HG03060 (cell line): ENCODE data around the gene PARP9.
"Not testable (repeated sequence)": the region's sequence is repeated elsewhere in the genome, so short reads cannot be mapped to it uniquely, and the experiment has no call there.

Experiments
- ATAC-seq: cut with Tn5 transposase; IDR thresholded peaks from one replicate; pipeline ENCODE4 v1.9.1; 2021; ENCODE audit warnings: low read depth, moderate number of reproducible peaks; ENCODE audit not compliant: unreplicated experiment

Gene PARP9

DNA sequence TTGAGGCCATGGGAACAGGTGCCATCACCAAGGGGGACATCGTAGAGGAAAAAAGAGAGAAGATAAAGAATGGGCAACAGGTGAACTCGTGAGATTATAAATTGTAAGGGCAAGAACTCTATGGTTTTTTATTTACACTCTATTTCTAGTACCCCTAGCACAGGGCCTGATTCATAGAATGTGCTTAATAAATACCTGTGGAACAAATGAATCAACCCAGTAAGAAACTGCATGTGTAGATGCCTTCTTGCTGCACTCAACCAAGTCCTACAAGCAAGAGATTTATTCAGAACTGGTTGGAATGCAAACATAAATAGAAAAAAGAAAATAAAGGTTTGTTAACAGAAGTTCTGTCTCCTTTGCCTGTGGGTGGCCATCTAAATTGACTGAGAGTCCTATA is 30.6 kb downstream of the PARP9 start:
- no peak for ATAC-seq

DNA sequence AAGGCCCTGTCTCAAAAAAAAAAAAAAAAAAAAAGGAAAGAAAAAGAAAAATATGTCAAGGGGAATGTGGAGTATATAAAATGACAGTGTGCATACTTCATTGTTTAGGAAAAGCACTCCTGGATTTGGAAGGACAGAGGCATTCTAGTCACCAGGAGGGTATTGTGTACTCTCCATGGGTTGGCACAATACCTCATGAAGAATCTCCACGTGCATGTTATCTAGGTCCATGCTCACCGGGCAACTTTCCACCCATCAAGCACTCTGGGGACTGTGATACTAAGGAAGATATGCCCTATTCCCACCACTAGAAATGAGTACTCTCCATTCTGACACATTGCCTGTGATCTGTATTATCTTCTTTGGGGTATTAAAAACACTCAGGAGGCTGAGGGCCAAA is 33.9 kb downstream of the PARP9 start:
- no peak for ATAC-seq

DNA sequence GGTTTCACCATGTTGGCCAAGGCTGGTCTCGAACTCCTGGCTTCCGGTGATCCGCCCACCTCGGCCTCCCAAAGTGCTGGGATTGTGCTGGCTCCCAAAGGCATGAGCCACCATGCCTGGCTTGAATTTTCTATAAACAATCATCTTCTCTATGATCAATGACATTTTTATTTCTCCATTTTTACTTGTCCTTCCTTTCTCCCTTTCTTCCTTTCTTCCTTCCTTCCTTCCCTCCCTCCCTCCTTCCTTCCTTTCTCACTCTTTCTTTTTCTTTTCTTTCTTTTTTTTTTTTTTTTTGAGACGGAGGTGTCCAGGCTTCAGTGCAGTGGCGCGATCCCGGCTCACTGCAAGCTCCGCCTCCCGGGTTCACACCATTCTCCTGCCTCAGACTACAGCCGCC is 40.8 kb downstream of the PARP9 start:
- ATAC-seq = no peak

- ATAC-seq = no peak
Measured at GRCh38 chr3:122520861-122521260, 43.2 kb downstream of the PARP9 start.

GRCh38 chr3:122519693-122520092 is 44.4 kb downstream of the PARP9 start:
- no peak for ATAC-seq

GRCh38 chr3:122516846-122517360 is 47.2 kb downstream of the PARP9 start:
- ATAC-seq = no peak

- no peak for ATAC-seq
Measured at GRCh38 chr3:122515870-122516269, 48.2 kb downstream of the PARP9 start.

DNA sequence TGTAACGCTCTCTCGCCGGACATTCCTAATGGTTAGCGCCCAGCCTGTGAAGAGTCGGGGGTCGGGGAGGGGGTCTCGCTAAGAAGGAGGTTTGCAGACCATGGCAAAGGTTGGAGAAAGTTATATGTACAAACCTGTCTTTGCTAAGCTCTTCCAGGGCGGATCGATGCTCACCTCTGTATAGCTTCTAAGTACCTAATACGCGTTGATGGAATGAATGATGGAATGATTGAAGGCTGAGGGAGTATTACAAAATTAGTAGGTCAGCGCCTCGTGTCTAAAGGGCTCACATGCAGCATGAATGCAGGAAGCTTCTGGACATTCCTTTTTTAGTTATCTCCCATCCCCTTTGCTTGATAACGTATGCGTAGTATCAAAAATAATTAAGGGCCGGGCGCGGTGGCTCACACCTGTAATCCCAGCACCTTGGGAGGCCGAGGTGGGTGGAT is 49.1 kb downstream of the PARP9 start:
- ATAC-seq = no peak

- ATAC-seq = peak; percentile 66
Measured at GRCh38 chr3:122514123-122515019, 49.7 kb downstream of the PARP9 start, which contains the start of gene KPNA1. Gene KPNA1 (minus strand): TSS chr3:122514939. CDS start chr3:122496565, 18,374 bp downstream.

DNA sequence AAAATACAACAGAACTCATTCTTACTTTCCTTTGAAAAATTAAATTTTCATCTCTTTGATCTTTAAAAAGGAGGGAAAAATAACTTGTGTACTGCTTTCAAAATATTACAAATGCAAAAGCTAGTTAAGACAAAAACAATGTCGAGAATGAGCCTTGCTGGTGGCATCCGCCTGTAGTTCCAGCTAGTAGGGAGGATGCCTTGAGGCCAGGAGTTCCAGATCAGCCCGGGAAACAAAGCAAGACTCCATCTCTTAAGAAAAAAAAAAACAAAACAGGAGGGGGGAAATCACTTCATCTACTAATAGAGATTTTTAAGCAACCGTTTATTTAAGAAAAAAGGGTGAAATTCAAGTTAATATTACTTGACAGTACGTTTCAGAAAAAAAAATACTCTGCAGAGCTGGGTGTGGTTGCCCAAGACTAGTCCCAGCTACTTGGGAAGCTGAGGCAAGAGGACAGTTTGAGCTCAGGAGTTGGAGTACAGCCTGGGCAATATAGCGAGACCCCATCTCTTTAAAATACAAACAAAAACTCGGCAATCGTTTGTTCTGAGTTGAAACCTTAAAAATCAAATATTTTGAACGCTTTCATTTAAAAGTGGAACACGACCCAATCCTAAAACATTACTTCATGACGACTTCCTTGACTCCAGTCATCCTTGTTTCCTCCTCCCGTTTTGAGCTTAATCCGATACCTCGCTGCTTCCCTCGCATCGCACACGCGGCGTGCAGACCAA is 50.5 kb downstream of the PARP9 start:
- ATAC-seq = no peak

DNA sequence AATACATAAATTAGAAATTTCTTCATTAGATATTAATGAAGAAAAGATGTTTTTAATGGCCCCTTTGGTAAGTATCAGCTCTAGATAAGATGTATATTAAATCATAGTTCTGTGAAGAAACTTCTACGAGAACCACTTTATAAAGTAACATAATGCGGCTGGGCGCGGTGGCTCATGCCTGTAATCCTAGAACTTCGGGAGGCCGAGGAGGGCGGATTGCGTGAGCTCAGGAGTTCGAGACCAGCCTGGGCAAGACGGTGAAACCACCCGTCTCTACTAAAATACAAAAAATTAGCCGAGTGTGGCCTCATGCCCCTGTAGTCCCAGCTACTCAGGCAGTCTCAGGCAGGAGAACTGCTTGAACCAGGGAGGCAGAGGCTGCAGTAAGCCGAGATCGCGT is 51.8 kb downstream of the PARP9 start:
- no peak for ATAC-seq

- no peak for ATAC-seq
Measured at GRCh38 chr3:122510878-122511535, 53.1 kb downstream of the PARP9 start.

- not testable (repeated sequence) for ATAC-seq
Measured at GRCh38 chr3:122508944-122509343, 55.2 kb downstream of the PARP9 start.

- no peak for ATAC-seq
Measured at GRCh38 chr3:122508135-122508914, 55.8 kb downstream of the PARP9 start.

DNA sequence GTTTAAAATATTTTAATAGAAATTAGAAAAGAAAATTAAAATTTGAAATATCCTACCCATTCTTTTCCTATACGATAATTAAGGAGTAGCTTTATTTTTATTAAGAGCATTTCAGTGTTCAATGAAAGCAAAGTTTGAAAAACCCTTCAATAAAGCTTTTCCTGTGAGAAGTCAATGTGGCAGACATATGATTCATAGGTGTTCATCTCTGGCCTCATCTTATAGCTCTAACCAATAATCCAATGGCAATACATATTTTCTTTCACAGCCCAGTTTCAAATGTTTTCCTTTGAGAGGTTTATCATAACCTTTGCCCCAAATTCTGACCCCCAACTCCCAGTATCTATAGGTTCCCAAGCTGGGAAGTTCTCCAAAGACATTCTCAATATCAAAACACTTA is 57.6 kb downstream of the PARP9 start:
- ATAC-seq = no peak

GRCh38 chr3:122505676-122506075 is 58.4 kb downstream of the PARP9 start:
- no peak for ATAC-seq

DNA sequence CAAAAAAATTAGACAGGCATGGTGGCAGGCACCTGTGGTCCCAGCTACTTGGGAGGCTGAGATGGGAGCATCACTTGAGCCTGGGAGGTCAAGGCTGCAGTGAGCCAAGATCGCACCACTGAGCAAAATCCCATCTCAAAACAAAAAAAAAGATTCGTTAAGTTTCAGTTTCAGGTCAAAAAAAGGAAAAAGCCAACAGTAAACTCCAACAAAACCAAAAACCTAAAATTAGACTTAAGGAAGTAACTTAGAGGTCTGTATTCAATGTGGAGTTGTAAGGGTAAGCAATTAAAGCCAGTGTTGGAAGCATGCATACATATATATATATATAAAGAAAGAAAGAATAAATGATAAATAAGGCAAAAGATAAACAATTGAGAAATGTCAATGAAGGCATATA is 61.2 kb downstream of the PARP9 start:
- no peak for ATAC-seq

- no peak for ATAC-seq
Measured at GRCh38 chr3:122502139-122502538, 62.0 kb downstream of the PARP9 start.

- not testable (repeated sequence) for ATAC-seq
Measured at GRCh38 chr3:122500964-122501363, 63.1 kb downstream of the PARP9 start.

- no peak for ATAC-seq
Measured at GRCh38 chr3:122498152-122498551, 65.9 kb downstream of the PARP9 start.
